Measurements from ENCODE around the gene FZD10.
A peak's percentile ranks its signal among the peaks of the same experiment; 100 is the strongest.

FZD10 gene

DNA sequence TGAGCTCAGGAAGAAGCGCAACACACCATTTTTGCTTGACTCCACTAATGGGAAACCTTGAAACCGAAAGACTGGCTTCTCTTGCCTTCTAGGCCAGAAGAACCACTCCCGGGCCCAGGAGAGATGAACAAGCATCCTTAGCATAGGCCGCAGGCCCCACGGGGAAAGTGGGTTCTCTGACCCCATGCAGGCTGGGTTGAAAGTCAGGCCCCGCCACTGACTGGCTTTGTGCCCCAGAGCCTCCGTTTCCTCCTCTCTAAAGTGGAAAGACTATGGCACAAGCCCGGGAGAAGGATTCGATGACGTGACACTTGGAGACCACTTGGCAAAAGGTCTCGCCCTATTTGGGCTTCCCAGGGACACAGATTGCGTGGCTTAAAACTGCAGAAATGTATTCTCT is 9.9 kb upstream of the FZD10 start:
- intact Hi-C loops (cut with DNase I; ENCODE audit: low total_unique reads) = no loop called here
- H3K4me3 ChIP-seq = no peak overlapping the region
- peak in 1 of 2 donors; percentile 55 for DNase-seq

DNA sequence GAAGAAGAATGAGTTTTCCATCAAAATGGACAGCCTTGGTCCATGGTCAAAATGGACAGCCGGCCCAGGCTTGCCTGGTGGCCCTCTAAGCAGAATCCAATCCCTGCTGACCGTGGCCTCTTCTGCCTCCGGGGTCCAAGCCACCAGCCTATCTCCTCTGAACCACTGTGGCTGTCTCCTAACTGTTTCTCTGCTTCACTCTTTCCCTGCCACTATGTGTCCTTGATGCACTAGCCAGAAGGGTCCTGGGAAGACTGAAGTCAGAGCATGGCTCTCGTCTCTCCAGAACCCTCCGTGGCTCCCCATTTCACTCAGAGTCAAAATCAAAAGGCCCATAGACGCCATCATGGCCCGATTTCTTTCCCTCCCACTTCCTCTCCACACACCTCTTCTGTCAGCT is 8.5 kb upstream of the FZD10 start:
- DNase-seq = peak in 1 of 2 donors; percentile 37
- no peaks in the 10 kb centered on the region for H3K4me1 ChIP-seq
- TF ChIP-seq, protein P1, sequence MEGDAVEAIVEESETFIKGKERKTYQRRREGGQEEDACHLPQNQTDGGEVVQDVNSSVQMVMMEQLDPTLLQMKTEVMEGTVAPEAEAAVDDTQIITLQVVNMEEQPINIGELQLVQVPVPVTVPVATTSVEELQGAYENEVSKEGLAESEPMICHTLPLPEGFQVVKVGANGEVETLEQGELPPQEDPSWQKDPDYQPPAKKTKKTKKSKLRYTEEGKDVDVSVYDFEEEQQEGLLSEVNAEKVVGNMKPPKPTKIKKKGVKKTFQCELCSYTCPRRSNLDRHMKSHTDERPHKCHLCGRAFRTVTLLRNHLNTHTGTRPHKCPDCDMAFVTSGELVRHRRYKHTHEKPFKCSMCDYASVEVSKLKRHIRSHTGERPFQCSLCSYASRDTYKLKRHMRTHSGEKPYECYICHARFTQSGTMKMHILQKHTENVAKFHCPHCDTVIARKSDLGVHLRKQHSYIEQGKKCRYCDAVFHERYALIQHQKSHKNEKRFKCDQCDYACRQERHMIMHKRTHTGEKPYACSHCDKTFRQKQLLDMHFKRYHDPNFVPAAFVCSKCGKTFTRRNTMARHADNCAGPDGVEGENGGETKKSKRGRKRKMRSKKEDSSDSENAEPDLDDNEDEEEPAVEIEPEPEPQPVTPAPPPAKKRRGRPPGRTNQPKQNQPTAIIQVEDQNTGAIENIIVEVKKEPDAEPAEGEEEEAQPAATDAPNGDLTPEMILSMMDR (IDR thresholded peaks at IDR 0.05) = no peak
- H3K27ac ChIP-seq = no peak overlapping the region
- H3K36me3 ChIP-seq = no peaks in the 10 kb centered on the region
- H3K4me3 ChIP-seq = no peak overlapping the region
- H3K9me3 ChIP-seq = no peaks in the 10 kb centered on the region
- peaks cover 0 to 23% of the 10 kb centered on the region in 2 donors for H3K27me3 ChIP-seq
- intact Hi-C loops (cut with DNase I; ENCODE audit: low total_unique reads) = no loop called here

More for the DNA sequence above, 9.9 kb upstream of the FZD10 start:
- TF ChIP-seq, protein P1 (IDR thresholded peaks at IDR 0.05) = no peak
- no peaks in the 10 kb centered on the region for H3K4me1 ChIP-seq
- no peaks in the 10 kb centered on the region for H3K36me3 ChIP-seq
- no peak overlapping the region for H3K27ac ChIP-seq
- H3K9me3 ChIP-seq = no peaks in the 10 kb centered on the region
- H3K27me3 ChIP-seq = peaks cover 0 to 23% of the 10 kb centered on the region in 2 donors

DNA sequence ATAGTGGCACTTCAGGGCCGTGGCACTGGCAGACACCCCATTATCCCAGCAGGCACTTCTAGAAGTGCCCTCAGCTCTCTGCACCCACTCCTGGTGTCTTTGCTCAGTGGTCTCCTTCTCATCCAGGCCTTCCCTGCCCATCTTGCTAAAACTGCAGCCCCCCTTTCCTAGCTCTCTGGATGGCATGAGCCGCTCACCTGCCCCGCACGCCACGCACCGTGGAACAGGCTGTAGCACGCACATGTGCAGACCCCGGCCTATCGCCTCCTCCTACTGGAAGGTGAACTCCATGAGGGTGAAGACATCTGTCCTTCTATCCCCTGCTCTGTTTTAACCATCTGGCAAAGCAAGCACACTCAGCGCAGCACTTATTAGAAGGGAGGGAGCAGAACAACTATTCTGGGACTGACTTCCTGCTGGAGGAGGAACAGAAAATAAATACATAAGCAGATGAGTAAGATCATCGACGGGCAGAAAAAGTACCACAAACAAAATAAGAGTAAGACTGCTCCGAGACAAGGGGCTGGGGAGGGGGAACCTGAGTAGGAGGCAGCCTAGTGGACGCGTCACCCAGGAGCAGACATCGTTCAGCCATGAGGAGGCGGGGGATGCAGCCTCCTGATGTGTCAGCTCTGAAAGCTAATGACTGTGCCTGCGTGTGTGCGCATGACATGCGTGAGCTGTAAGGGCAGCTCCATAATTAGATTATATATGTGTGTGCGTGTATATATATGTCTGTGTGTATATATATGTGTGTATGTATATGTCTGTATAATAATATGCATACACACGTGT is 7.8 kb upstream of the FZD10 start:
- TF ChIP-seq, protein P1 (IDR thresholded peaks at IDR 0.05) = no peak
- Histone ChIP-seq H3K4me3 (no peak overlapping the region), H3K27ac (no peak overlapping the region), H3K9me3 (no peaks in the 10 kb centered on the region), H3K36me3 (no peaks in the 10 kb centered on the region), H3K27me3 (peaks cover 0 to 29% of the 10 kb centered on the region in 2 donors), H3K4me1 (no peaks in the 10 kb centered on the region)
- intact Hi-C loops (cut with DNase I; ENCODE audit: low total_unique reads) = no loop called here
- peak in 1 of 2 donors; percentile 41 for DNase-seq

DNA sequence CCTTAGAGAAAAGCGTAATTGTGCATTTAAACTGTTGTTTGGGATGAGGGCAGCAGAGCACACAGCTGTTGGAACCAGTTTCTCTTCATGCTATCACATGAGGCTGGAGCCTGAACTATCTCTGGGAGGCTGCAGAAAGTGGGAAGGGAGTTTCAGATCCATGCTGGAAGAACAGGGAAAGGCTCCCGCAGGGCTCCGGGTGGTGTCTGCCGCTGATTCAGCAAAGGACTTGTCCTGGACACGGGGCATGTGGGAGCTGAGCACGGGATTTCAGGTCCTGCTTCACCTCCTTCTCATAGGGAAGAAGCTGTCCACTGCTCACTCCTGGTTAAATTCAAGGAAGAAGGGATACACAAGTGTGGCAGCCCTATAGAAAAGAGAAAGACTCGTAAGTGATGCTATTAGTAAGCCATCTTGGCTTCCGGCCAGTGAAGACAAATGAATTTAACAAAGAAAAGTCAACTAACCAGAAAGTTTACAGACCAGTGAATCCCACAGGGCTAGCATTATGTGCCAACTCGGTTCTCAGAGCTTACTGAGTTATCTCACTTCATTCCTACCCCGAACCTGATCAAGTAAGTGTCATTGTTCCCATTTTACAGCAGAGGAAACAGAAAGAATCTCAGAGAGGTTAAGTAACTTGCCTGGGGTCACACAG is 6.7 kb upstream of the FZD10 start:
- H3K4me3 ChIP-seq = no peak overlapping the region
- H3K9me3 ChIP-seq = no peaks in the 10 kb centered on the region
- H3K27ac ChIP-seq = no peak overlapping the region
- H3K27me3 ChIP-seq = peaks cover 0 to 33% of the 10 kb centered on the region in 2 donors
- DNase-seq = peak in 1 of 2 donors; percentile 37
- peaks cover 0 to 2% (median under 1%) of the 10 kb centered on the region in 4 donors for H3K4me1 ChIP-seq
- H3K36me3 ChIP-seq = no peaks in the 10 kb centered on the region
- intact Hi-C loops (cut with DNase I; ENCODE audit: low total_unique reads) = no loop called here
- TF ChIP-seq, protein P1 (IDR thresholded peaks at IDR 0.05) = no peak

DNA sequence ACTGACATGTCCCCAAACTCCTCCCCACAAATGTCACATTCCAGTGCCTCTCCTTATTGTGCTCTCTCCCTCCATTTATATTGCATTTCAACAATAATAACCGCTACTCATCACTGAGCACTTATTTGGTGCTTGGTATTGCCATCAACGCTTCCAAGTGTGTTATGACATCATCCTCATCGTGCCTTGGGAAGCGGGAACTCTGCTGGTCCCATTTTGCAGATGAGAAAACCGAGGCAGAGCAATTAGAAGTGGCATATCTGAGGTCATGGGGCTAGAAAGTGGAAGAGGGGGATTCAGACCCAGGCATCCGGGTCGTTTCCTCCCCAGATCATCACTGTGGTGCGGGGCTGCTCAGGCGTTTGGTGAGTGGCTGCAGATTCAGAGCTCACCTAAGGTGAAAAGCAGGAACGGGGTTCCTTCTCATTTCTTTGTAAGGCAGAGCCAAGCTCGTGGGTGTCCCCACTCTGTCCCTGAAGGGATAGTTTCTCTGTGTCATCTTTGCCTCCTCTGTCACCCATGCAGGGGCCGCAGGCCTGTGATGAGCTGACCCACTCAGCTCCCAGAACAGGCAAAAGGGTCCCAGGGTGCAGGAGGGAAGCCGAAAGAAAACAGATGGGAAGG is 5.5 kb upstream of the FZD10 start:
- intact Hi-C loops (cut with DNase I; ENCODE audit: low total_unique reads) = no loop called here
- no peak overlapping the region for H3K4me3 ChIP-seq
- H3K9me3 ChIP-seq = no peaks in the 10 kb centered on the region
- H3K27ac ChIP-seq = no peak overlapping the region
- no peak for DNase-seq
- TF ChIP-seq, protein P1 (IDR thresholded peaks at IDR 0.05) = no peak
- H3K27me3 ChIP-seq = peaks cover 0 to 46% of the 10 kb centered on the region in 2 donors
- H3K36me3 ChIP-seq = no peaks in the 10 kb centered on the region
- H3K4me1 ChIP-seq = peaks cover 0 to 14% (median 12%) of the 10 kb centered on the region in 4 donors

All from tibial artery (tissue), 4 donors.